Endodermal cell (in vitro differentiated cells): Measurements from ENCODE around the gene AOPEP. TPM values are rescaled to one million over a fixed set of nuclear protein-coding genes. Genes with fewer than 3 reads are reported as not detected.

Experiments
- DNase-seq: peaks from one replicate; pipeline ENCODE4 v3.0.0-alpha.2; 2017
- H3K27ac ChIP-seq: 2 replicates; pipeline ENCODE4 v1.5.1; 2013; ENCODE audit warnings: mild to moderate bottlenecking, low read depth, low read length, moderate library complexity
- H3K27me3 ChIP-seq: 2 replicates; pipeline ENCODE4 v1.6.1; 2013; ENCODE audit warnings: mild to moderate bottlenecking, low read length, moderate library complexity; ENCODE audit not compliant: insufficient read depth, control insufficient read depth, poor library complexity, severe bottlenecking
- H3K36me3 ChIP-seq: 2 replicates; pipeline ENCODE4 v1.7.0; 2013; ENCODE audit warnings: mild to moderate bottlenecking, low read length, moderate library complexity; ENCODE audit not compliant: control insufficient read depth, insufficient read depth
- H3K4me1 ChIP-seq: one replicate; pipeline ENCODE4 v1.7.0; 2013; ENCODE audit warnings: low read length; ENCODE audit not compliant: control insufficient read depth, insufficient read depth
- H3K4me3 ChIP-seq: 2 replicates; pipeline ENCODE4 v1.5.1; 2013; ENCODE audit warnings: mild to moderate bottlenecking, low read length, moderate library complexity
- H3K9ac ChIP-seq: 2 replicates; pipeline ENCODE4 v1.6.1; 2013; ENCODE audit warnings: mild to moderate bottlenecking, low read length, moderate library complexity; ENCODE audit not compliant: poor library complexity, severe bottlenecking; ENCODE audit errors: extremely low read depth
- H3K9me3 ChIP-seq: 2 replicates; pipeline ENCODE4 v1.6.1; 2013; ENCODE audit warnings: mild to moderate bottlenecking, low read length, moderate library complexity; ENCODE audit not compliant: control insufficient read depth
- H3K27ac Mint-ChIP-seq: 2 replicates; pipeline ENCODE4 v1.8.0; 2020; ENCODE audit warnings: mixed read lengths
- H3K27me3 Mint-ChIP-seq: 2 replicates; pipeline ENCODE4 v1.8.0; 2021; ENCODE audit warnings: mild to moderate bottlenecking, mixed read lengths; ENCODE audit not compliant: insufficient read depth
- H3K36me3 Mint-ChIP-seq: 2 replicates; pipeline ENCODE4 v1.8.0; 2020; ENCODE audit warnings: low read depth, mixed read lengths
- H3K4me1 Mint-ChIP-seq: 2 replicates; pipeline ENCODE4 v1.8.0; 2020; ENCODE audit warnings: mixed read lengths
- H3K4me3 Mint-ChIP-seq: 2 replicates; pipeline ENCODE4 v1.8.0; 2020; ENCODE audit warnings: mild to moderate bottlenecking, moderate library complexity, mixed read lengths
- H3K9me3 Mint-ChIP-seq: 2 replicates; pipeline ENCODE4 v1.8.0; 2020; ENCODE audit warnings: mild to moderate bottlenecking, mixed read lengths
- WGBS, 2 experiments: methylation state at CpG; one replicate each; pipeline versions ENCODE4 v1.1.5 to v1.1.7; 2013; ENCODE audit warnings: missing lambda C conversion rate in 2 of 2, mixed read lengths in 1 of 2; ENCODE audit not compliant: insufficient coverage in 1 of 2, insufficient read length in 1 of 2; 5-methylcytosine and 5-hydroxymethylcytosine counted together
- total RNA-seq, 2 donors: library from RNA; stranded (reverse); fragmentation: NEBNext Ultra II Directional in 1 of 2; extraction: Animal tissue kit (Norgen Biotek cat#: 25700) in 1 of 2; gene quantifications; 2 replicates in 1 of 2; 3 replicates in 1 of 2; pipeline ENCODE4 v1.2.1, GENCODE V29; 2021
- TF ChIP-seq, protein P1 (sequence below): fragments of 200-600 bp; sonication (generic); conservative IDR thresholded peaks from 2 replicates; pipeline ENCODE4 v1.5.0; 2021; ENCODE audit warnings: antibody characterized with exemption, mild to moderate bottlenecking

The AOPEP gene
- total RNA-seq, 2 donors from 2014 or later: 23.4 to 33.7 TPM

DNA sequence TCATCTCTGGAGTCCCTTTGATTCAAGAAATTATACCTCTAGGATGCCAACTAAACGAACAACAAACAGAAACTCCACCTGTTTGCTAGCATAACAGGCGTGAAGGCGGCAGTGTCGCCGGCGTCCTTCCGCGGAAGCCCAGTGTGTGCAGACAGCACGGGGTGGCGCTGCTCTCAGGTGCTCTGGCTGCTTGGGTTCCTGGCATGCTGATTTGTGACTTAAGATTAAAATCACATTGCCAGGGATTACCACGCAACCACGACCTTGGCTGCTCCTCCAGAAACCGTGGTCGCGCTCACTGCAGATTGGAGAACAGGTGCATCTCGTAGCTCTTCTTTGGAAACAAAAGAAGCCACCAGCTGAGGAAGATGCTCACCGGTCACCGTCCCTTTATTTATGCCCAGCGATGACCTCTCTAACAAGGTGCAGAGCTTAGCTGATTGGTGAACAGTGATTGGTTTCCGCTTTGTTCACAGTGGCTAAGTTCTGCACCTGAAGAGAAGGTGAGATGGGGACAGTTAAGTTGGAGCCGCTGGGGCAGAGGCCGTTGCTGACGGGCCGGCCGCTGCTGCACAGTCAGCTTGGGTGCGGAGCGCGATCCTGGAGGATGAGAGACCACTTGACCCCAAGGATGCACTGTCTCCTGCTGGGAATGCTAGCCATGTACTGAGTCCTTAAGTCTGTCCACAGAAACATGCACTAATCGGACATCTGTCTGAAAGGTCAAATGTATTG is 358.7 kb downstream of the AOPEP start:
- Histone ChIP-seq H3K27ac (no peak overlapping the region), H3K36me3 (peaks cover 43% of the 10 kb centered on the region), H3K9me3 (no peaks in the 10 kb centered on the region), H3K9ac (no peak overlapping the region), H3K27me3 (no peaks in the 10 kb centered on the region), H3K4me1 (no peaks in the 10 kb centered on the region), H3K4me3 (no peak overlapping the region)
- no peaks in the 10 kb centered on the region for H3K27me3 Mint-ChIP-seq
- TF ChIP-seq, protein P1, sequence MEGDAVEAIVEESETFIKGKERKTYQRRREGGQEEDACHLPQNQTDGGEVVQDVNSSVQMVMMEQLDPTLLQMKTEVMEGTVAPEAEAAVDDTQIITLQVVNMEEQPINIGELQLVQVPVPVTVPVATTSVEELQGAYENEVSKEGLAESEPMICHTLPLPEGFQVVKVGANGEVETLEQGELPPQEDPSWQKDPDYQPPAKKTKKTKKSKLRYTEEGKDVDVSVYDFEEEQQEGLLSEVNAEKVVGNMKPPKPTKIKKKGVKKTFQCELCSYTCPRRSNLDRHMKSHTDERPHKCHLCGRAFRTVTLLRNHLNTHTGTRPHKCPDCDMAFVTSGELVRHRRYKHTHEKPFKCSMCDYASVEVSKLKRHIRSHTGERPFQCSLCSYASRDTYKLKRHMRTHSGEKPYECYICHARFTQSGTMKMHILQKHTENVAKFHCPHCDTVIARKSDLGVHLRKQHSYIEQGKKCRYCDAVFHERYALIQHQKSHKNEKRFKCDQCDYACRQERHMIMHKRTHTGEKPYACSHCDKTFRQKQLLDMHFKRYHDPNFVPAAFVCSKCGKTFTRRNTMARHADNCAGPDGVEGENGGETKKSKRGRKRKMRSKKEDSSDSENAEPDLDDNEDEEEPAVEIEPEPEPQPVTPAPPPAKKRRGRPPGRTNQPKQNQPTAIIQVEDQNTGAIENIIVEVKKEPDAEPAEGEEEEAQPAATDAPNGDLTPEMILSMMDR: no peak
- 96 to 98% methylated on average over 28 to 29 of the region's 29 CpGs for WGBS, 2 experiments
- no peak overlapping the region for H3K27ac Mint-ChIP-seq
- H3K9me3 Mint-ChIP-seq: no peaks in the 10 kb centered on the region
- peaks cover 1% of the 10 kb centered on the region for H3K4me1 Mint-ChIP-seq
- no peak overlapping the region for H3K4me3 Mint-ChIP-seq
- H3K36me3 Mint-ChIP-seq: peaks cover 43% of the 10 kb centered on the region
- DNase-seq: no peak

DNA sequence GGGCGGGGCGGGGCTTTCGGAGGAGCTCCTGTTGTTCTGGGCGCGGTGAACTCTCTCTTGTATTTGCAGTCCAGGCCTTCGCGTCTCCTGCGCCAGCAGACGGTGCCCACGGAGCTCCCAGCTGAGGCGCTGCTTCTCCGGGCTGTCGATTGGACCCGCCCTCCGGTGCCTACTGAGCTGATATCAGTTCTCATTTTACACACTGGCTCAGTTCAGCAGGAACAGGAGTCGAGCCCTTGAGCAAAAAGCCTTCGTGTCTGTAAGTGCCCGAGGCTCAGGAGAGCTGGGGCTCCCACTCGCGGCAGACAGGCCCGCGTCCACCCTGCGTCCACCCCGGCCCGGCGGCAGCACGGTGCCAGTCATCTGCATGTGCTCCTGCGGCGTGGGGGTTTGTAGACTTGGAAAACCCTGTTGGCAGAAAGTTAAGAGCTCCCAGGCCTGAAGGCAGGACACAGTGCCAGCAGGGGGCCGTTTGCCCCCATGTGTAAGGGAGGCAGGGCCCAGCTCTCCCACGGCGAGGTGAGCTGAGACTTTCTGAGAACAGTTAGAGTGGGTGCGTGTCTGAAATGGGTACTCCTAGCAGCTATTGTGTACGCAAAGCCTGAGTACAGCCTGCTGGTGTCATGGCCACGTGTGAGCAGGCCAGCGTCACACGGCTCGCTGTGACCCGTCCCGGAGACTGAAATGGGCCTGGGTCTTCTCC is 359.5 kb downstream of the AOPEP start:
- H3K9me3 ChIP-seq: no peaks in the 10 kb centered on the region
- Mint-ChIP-seq H3K4me1 (no peaks in the 10 kb centered on the region), H3K4me3 (no peak overlapping the region), H3K27ac (no peak overlapping the region), H3K9me3 (no peaks in the 10 kb centered on the region), H3K36me3 (peaks cover 43% of the 10 kb centered on the region), H3K27me3 (no peaks in the 10 kb centered on the region)
- 95 to 96% methylated on average over 32 to 40 of the region's 40 CpGs for WGBS, 2 experiments
- TF ChIP-seq, protein P1: no peak
- no peaks in the 10 kb centered on the region for H3K27me3 ChIP-seq
- no peak overlapping the region for H3K4me3 ChIP-seq
- DNase-seq: no peak
- H3K27ac ChIP-seq: peak overlapping the region; percentile 76
- H3K36me3 ChIP-seq: peaks cover 41% of the 10 kb centered on the region
- no peak overlapping the region for H3K9ac ChIP-seq
- peaks cover under 1% of the 10 kb centered on the region for H3K4me1 ChIP-seq

DNA sequence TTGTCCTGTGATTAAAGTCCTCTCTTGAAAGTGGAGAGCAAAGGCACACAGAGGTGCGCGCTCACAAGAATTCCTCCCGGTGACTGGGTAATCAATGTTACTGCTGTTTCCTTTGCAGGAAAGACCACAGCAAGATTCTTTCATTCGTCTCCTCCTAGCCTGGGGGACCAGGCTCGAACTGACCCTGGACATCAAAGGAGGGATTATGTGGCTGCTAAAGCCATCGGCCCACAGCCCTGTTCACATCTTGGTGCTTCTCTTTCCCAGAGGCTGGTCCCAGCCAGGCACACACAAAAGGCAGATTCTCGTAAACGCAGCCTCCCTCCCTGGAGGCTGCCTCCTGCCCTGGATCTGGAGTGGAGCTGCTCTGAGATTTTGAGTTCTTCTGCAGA is 360.1 kb downstream of the AOPEP start:
- Mint-ChIP-seq H3K27ac (no peak overlapping the region), H3K27me3 (no peaks in the 10 kb centered on the region), H3K36me3 (peaks cover 40% of the 10 kb centered on the region), H3K4me3 (no peak overlapping the region), H3K4me1 (peaks cover 4% of the 10 kb centered on the region), H3K9me3 (no peaks in the 10 kb centered on the region)
- Histone ChIP-seq H3K9me3 (no peaks in the 10 kb centered on the region), H3K4me1 (peaks cover 5% of the 10 kb centered on the region), H3K27me3 (no peaks in the 10 kb centered on the region), H3K27ac (peak overlapping the region; percentile 76), H3K4me3 (no peak overlapping the region), H3K36me3 (peaks cover 35% of the 10 kb centered on the region), H3K9ac (no peak overlapping the region)
- WGBS, 2 experiments: 88 to 95% methylated on average over 7 to 8 of the region's 8 CpGs
- TF ChIP-seq, protein P1: no peak
- no peak for DNase-seq
